ENCODE data around the gene ATP8A1. TPM values are rescaled to one million over a fixed set of nuclear protein-coding genes. Genes with fewer than 3 reads are reported as not detected.
"Not testable (repeated sequence)": the region's sequence is repeated elsewhere in the genome, so short reads cannot be mapped to it uniquely, and the experiment has no call there.

ATP8A1 gene
- polyA plus RNA-seq, 4 donors: 5.1 to 90.1 (median 9.4) TPM

DNA sequence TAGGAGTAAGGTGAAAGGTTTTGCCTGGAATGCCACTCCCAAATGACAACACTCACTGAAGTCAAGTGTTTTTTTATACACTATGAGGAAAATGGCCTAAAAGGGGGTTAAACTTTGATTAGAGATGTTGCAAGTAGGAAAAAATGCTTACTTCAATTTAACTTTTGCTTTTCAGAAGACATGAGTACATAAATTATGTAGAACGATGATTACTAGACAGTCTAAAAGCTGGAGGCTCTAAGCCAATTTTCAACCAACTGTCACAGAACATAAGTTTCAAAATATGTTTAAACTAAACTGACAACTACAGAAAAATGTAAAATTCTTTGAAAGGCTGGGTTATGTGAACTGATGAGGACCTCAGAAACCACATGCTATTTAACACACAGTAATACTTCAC is 176.2 kb downstream of the ATP8A1 start:
- DNase-seq: no peak
- FAIRE-seq: no peak
- WGBS, 3 donors: 67 to 98% (median 92%) methylated on average over 1 of the region's 1 CpG

DNA sequence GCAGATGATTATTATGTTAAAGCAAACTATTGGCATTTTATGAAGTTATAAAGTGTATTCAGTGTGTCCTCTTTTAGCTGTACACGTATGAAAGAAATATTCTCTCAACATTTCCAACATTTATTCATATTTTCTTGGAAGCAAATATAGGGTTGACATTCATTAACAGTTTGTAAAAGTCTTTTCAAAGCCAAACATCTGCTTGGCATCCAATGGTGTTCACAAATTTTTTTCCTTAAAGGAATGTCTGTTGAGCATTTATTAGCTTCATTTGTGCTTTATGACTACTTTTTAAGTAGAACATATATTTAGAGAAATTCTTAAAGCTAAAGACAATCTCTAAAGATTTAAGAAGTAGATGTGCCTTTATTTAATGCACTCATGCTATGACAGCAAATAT is 176.6 kb downstream of the ATP8A1 start:
- 68 to 100% (median 86%) methylated on average over 1 of the region's 1 CpG for WGBS, 3 donors
- FAIRE-seq (no peak), DNase-seq (no peak)
- H3K4me1 ChIP-seq (ENCODE audit: control insufficient read depth in 3 of 3, insufficient read depth in 2 of 3, low read depth in 1 of 3, low read length in 2 of 3): no peaks in the 10 kb centered on the region
- no peak overlapping the region for H3K27ac ChIP-seq (ENCODE audit: low read depth in 1 of 3, low read length in 2 of 3)
- H3K36me3 ChIP-seq (ENCODE audit: control insufficient read depth in 3 of 3, insufficient read depth in 2 of 3, low read depth in 1 of 3, low read length in 3 of 3): peaks cover 0 to 4% (median 0%) of the 10 kb centered on the region in 3 donors
- H3K4me3 ChIP-seq (ENCODE audit: low read depth in 1 of 3, low read length in 3 of 3): no peak overlapping the region
- H3K9me3 ChIP-seq (ENCODE audit: control insufficient read depth in 2 of 2, insufficient read depth in 1 of 2, low read depth in 1 of 2, low read length in 1 of 2): no peaks in the 10 kb centered on the region
- H3K27me3 ChIP-seq (ENCODE audit: control insufficient read depth in 3 of 3, insufficient read depth in 3 of 3, low read length in 3 of 3): no peaks in the 10 kb centered on the region

More for the DNA sequence above, 176.2 kb downstream of the ATP8A1 start:
- Histone ChIP-seq H3K4me1 (ENCODE audit: control insufficient read depth in 3 of 3, insufficient read depth in 2 of 3, low read depth in 1 of 3, low read length in 2 of 3) (no peaks in the 10 kb centered on the region), H3K27ac (ENCODE audit: low read depth in 1 of 3, low read length in 2 of 3) (no peak overlapping the region), H3K36me3 (ENCODE audit: control insufficient read depth in 3 of 3, insufficient read depth in 2 of 3, low read depth in 1 of 3, low read length in 3 of 3) (peaks cover 0 to 4% (median 0%) of the 10 kb centered on the region in 3 donors), H3K9me3 (ENCODE audit: control insufficient read depth in 2 of 2, insufficient read depth in 1 of 2, low read depth in 1 of 2, low read length in 1 of 2) (no peaks in the 10 kb centered on the region), H3K27me3 (ENCODE audit: control insufficient read depth in 3 of 3, insufficient read depth in 3 of 3, low read length in 3 of 3) (no peaks in the 10 kb centered on the region), H3K4me3 (ENCODE audit: low read depth in 1 of 3, low read length in 3 of 3) (no peak overlapping the region)

DNA sequence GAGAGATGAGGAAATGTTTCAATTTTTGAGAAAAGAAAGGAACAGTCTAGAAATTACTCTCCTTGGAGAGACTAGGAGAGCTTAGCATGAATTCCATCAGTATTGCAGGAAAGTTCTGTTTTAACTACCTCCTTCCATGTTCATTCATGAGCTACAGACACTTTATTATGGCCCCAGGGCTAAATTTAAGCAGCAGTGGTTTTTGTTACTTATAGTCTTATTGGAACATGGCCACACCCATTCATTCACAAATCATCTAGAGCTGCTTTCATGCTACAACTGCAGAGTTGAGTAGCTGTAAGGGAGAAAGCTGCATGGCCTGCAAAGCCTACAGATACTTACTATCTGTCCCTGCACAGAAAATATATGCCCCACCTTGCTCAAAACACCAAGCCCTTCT is 178.0 kb downstream of the ATP8A1 start:
- DNase-seq (no peak), FAIRE-seq (no peak)
- H3K9me3 ChIP-seq (ENCODE audit: control insufficient read depth in 2 of 2, insufficient read depth in 1 of 2, low read depth in 1 of 2, low read length in 1 of 2): no peaks in the 10 kb centered on the region
- no peaks in the 10 kb centered on the region for H3K27me3 ChIP-seq (ENCODE audit: control insufficient read depth in 3 of 3, insufficient read depth in 3 of 3, low read length in 3 of 3)
- no peak overlapping the region for H3K27ac ChIP-seq (ENCODE audit: low read depth in 1 of 3, low read length in 2 of 3)
- H3K4me3 ChIP-seq (ENCODE audit: low read depth in 1 of 3, low read length in 3 of 3): no peak overlapping the region
- peaks cover 0 to 7% (median 0%) of the 10 kb centered on the region in 3 donors for H3K36me3 ChIP-seq (ENCODE audit: control insufficient read depth in 3 of 3, insufficient read depth in 2 of 3, low read depth in 1 of 3, low read length in 3 of 3)
- no peaks in the 10 kb centered on the region for H3K4me1 ChIP-seq (ENCODE audit: control insufficient read depth in 3 of 3, insufficient read depth in 2 of 3, low read depth in 1 of 3, low read length in 2 of 3)

DNA sequence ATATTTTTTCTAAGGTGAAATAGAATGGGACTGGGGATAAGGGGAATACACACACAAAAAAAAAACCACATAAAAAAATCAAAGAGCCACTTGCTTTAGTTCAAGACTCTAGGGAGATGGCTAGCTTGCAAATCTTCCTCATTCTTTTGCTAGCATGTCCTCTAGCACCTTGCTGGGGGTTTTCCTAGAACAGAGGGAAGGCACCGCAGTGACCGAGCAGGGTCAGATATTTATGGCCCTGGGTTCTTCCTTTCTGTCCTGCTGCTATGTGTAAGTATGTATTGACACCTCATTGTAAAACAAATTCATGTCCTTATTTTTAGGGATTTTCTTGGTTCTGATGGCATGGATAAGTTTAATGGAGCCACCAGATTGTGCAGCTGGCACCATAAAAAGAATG is 178.4 kb downstream of the ATP8A1 start:
- Histone ChIP-seq H3K9me3 (ENCODE audit: control insufficient read depth in 2 of 2, insufficient read depth in 1 of 2, low read depth in 1 of 2, low read length in 1 of 2) (no peaks in the 10 kb centered on the region), H3K27me3 (ENCODE audit: control insufficient read depth in 3 of 3, insufficient read depth in 3 of 3, low read length in 3 of 3) (no peaks in the 10 kb centered on the region), H3K4me1 (ENCODE audit: control insufficient read depth in 3 of 3, insufficient read depth in 2 of 3, low read depth in 1 of 3, low read length in 2 of 3) (no peaks in the 10 kb centered on the region), H3K4me3 (ENCODE audit: low read depth in 1 of 3, low read length in 3 of 3) (no peak overlapping the region), H3K27ac (ENCODE audit: low read depth in 1 of 3, low read length in 2 of 3) (no peak overlapping the region), H3K36me3 (ENCODE audit: control insufficient read depth in 3 of 3, insufficient read depth in 2 of 3, low read depth in 1 of 3, low read length in 3 of 3) (peaks cover 0 to 7% (median 0%) of the 10 kb centered on the region in 3 donors)
- DNase-seq: no peak
- no peak for FAIRE-seq
- WGBS, 3 donors: 90 to 100% (median 97%) methylated on average over 2 of the region's 2 CpGs

DNA sequence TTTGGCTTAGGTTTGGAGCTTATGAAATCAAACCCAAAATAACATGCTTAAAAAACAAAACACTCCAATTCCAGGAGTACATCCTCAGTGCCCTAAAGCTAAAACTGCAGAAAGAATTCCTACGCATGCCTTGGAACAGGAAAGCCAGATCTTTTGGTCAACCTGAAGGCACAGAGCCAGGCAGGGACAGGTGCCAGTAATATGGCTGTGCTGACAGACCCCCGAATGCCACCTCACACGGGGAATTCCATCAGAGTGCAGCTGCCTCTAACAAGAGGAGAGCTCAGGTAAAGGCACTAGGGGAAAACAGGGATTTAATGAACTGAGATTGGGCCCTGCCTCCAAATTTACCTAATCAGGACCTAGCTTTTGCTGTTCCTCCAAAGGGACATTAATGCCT is 182.5 kb downstream of the ATP8A1 start:
- no peak overlapping the region for H3K27ac ChIP-seq (ENCODE audit: low read depth in 1 of 3, low read length in 2 of 3)
- H3K9me3 ChIP-seq (ENCODE audit: control insufficient read depth in 2 of 2, insufficient read depth in 1 of 2, low read depth in 1 of 2, low read length in 1 of 2): no peaks in the 10 kb centered on the region
- no peak for FAIRE-seq
- H3K4me1 ChIP-seq (ENCODE audit: control insufficient read depth in 3 of 3, insufficient read depth in 2 of 3, low read depth in 1 of 3, low read length in 2 of 3): no peaks in the 10 kb centered on the region
- no peak overlapping the region for H3K4me3 ChIP-seq (ENCODE audit: low read depth in 1 of 3, low read length in 3 of 3)
- DNase-seq: no peak
- 50 to 87% (median 59%) methylated on average over 3 of the region's 3 CpGs for WGBS, 3 donors
- H3K27me3 ChIP-seq (ENCODE audit: control insufficient read depth in 3 of 3, insufficient read depth in 3 of 3, low read length in 3 of 3): no peaks in the 10 kb centered on the region
- peaks cover 0 to 5% (median 0%) of the 10 kb centered on the region in 3 donors for H3K36me3 ChIP-seq (ENCODE audit: control insufficient read depth in 3 of 3, insufficient read depth in 2 of 3, low read depth in 1 of 3, low read length in 3 of 3)

DNA sequence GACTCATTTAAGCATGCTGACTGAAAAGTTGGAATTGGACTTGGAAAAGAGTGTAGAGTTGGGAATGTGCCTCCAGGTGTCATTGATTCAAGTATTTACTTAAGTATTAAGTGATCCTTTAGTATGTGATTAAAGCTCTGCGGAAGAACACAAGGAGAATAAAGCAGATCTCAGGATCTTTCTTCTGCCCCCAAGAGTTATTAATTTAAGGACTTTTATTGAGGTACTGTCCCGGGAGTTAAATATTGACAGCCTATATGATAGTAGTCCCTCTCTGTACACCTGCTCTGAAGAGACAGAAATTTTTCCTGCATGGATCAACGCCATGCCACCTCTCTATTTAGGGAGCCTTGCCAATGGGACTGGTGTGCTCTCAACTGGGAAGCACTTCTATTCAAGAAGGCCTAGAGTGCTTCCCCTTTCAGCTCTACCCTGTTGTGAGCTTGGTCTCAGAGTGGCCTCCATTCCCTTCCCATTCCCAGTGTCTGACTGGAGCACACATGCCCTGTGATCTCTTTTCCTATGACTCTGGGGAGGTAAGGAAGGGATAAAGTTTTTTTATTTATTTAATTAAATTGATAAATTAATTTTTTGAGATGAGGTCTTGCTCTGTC is 183.7 kb downstream of the ATP8A1 start:
- FAIRE-seq (no peak), DNase-seq (peak in 1 of 2 donors; percentile 51)
- no peaks in the 10 kb centered on the region for H3K27me3 ChIP-seq (ENCODE audit: control insufficient read depth in 3 of 3, insufficient read depth in 3 of 3, low read length in 3 of 3)
- H3K27ac ChIP-seq (ENCODE audit: low read depth in 1 of 3, low read length in 2 of 3): no peak overlapping the region
- H3K4me1 ChIP-seq (ENCODE audit: control insufficient read depth in 3 of 3, insufficient read depth in 2 of 3, low read depth in 1 of 3, low read length in 2 of 3): no peaks in the 10 kb centered on the region
- H3K4me3 ChIP-seq (ENCODE audit: low read depth in 1 of 3, low read length in 3 of 3): no peak overlapping the region
- H3K36me3 ChIP-seq (ENCODE audit: control insufficient read depth in 3 of 3, insufficient read depth in 2 of 3, low read depth in 1 of 3, low read length in 3 of 3): peaks cover 0 to 5% (median 0%) of the 10 kb centered on the region in 3 donors
- 28 to 65% (median 39%) methylated on average over 3 of the region's 3 CpGs for WGBS, 3 donors
- H3K9me3 ChIP-seq (ENCODE audit: control insufficient read depth in 2 of 2, insufficient read depth in 1 of 2, low read depth in 1 of 2, low read length in 1 of 2): no peaks in the 10 kb centered on the region

DNA sequence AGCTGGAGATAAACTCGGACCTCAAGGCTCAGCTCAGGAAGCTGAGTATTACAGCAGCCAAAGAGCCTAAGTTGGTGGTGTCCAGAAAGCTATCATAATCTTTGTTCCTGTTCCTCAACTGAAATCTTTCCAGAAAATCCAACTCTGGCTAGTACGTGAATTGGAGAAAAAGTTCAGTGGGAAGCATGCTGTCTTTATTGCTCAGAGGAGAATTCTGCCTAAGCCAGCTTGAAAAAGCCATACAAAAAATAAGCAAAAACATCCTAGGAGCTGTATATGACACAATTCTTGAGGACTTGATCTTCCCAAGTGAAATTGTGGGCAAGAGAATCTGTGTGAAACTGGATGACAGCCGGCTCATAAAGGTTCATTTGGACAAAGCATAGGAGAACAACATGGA is 185.0 kb downstream of the ATP8A1 start:
- 91 to 99% (median 98%) methylated on average over 3 of the region's 3 CpGs for WGBS, 3 donors
- Histone ChIP-seq H3K27ac (ENCODE audit: low read depth in 1 of 3, low read length in 2 of 3) (no peak overlapping the region), H3K4me1 (ENCODE audit: control insufficient read depth in 3 of 3, insufficient read depth in 2 of 3, low read depth in 1 of 3, low read length in 2 of 3) (no peaks in the 10 kb centered on the region), H3K4me3 (ENCODE audit: low read depth in 1 of 3, low read length in 3 of 3) (no peak overlapping the region), H3K27me3 (ENCODE audit: control insufficient read depth in 3 of 3, insufficient read depth in 3 of 3, low read length in 3 of 3) (no peaks in the 10 kb centered on the region), H3K36me3 (ENCODE audit: control insufficient read depth in 3 of 3, insufficient read depth in 2 of 3, low read depth in 1 of 3, low read length in 3 of 3) (peaks cover 0 to 2% (median 0%) of the 10 kb centered on the region in 3 donors), H3K9me3 (ENCODE audit: control insufficient read depth in 2 of 2, insufficient read depth in 1 of 2, low read depth in 1 of 2, low read length in 1 of 2) (no peaks in the 10 kb centered on the region)
- FAIRE-seq (no peak), DNase-seq (no peak)

DNA sequence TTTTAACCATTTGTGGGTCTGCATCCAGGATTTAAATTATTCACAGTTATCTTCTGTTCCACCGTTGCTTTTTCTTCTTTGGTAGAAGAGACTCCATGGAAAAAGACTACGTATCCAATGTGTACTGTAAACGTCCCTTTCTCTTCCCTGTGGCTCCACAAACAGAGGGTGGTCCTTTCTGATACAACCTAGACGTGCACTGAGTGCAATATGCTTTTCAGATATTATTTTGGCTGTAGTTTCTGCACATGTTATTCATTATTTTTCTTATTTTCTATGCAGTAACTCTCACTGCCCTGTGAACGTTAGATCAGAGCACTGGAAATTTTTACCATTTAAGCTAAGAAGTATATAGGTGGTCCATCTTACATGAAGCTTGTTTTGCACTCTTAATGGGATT is 186.9 kb downstream of the ATP8A1 start:
- no peak for FAIRE-seq
- H3K27ac ChIP-seq (ENCODE audit: low read depth in 1 of 3, low read length in 2 of 3): no peak overlapping the region
- H3K4me3 ChIP-seq (ENCODE audit: low read depth in 1 of 3, low read length in 3 of 3): no peak overlapping the region
- DNase-seq: no peak
- WGBS, 3 donors: 91 to 94% (median 94%) methylated on average over 5 of the region's 5 CpGs
- H3K9me3 ChIP-seq (ENCODE audit: control insufficient read depth in 2 of 2, insufficient read depth in 1 of 2, low read depth in 1 of 2, low read length in 1 of 2): no peaks in the 10 kb centered on the region
- H3K4me1 ChIP-seq (ENCODE audit: control insufficient read depth in 3 of 3, insufficient read depth in 2 of 3, low read depth in 1 of 3, low read length in 2 of 3): no peaks in the 10 kb centered on the region
- H3K36me3 ChIP-seq (ENCODE audit: control insufficient read depth in 3 of 3, insufficient read depth in 2 of 3, low read depth in 1 of 3, low read length in 3 of 3): peaks cover 0 to 2% (median 0%) of the 10 kb centered on the region in 3 donors
- no peaks in the 10 kb centered on the region for H3K27me3 ChIP-seq (ENCODE audit: control insufficient read depth in 3 of 3, insufficient read depth in 3 of 3, low read length in 3 of 3)

DNA sequence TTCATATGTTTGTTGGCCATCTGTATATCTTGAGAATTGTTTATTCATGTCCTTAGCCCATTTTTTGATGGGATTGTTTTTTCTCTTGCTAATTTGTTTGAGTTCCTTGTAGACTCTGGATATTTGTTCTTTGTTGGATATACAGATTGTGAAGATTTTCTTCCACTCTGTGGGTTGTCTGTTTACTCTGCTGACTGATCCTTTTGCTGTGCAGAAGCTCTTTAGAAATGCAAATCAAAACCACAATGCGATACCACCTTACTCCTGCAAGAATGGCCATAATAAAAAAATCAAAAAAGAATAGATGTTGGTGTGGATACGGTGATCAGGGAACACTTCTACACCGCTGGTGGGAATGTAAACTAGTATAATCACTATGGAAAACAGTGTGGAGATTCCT is 189.1 kb downstream of the ATP8A1 start:
- not testable (repeated sequence) for H3K9me3 ChIP-seq (ENCODE audit: control insufficient read depth in 2 of 2, insufficient read depth in 1 of 2, low read depth in 1 of 2, low read length in 1 of 2); H3K4me1 ChIP-seq (ENCODE audit: control insufficient read depth in 3 of 3, insufficient read depth in 2 of 3, low read depth in 1 of 3, low read length in 2 of 3); DNase-seq; H3K4me3 ChIP-seq (ENCODE audit: low read depth in 1 of 3, low read length in 3 of 3); H3K27ac ChIP-seq (ENCODE audit: low read depth in 1 of 3, low read length in 2 of 3); H3K27me3 ChIP-seq (ENCODE audit: control insufficient read depth in 3 of 3, insufficient read depth in 3 of 3, low read length in 3 of 3); FAIRE-seq; H3K36me3 ChIP-seq (ENCODE audit: control insufficient read depth in 3 of 3, insufficient read depth in 2 of 3, low read depth in 1 of 3, low read length in 3 of 3)
- WGBS, 3 donors: 89 to 91% (median 89%) methylated on average over 3 of the region's 3 CpGs
